Right ventricle myocardium superior (tissue), 1 donor: ENCODE data around the gene OLFML2B. TPM values are rescaled to one million over a fixed set of nuclear protein-coding genes. Genes with fewer than 3 reads are reported as not detected.
A peak's percentile ranks its signal among the peaks of the same experiment; 100 is the strongest.
"Not testable (repeated sequence)": the region's sequence is repeated elsewhere in the genome, so short reads cannot be mapped to it uniquely, and the experiment has no call there.

Experiments used
- ATAC-seq: fragments of 200-7000 bp; cut with Tn5 transposase; one replicate; pipeline ENCODE4 v1.9.1; 2020; ENCODE audit warnings: mild to moderate bottlenecking; ENCODE audit not compliant: poor library complexity
- DNase-seq: peaks from one replicate; pipeline ENCODE4 v3.0.0-alpha.2; 2020
- intact Hi-C: fragments of 100-400 bp; cut with DNase I; formaldehyde crosslinking; loops from one replicate; pipeline ENCODE4 v1.11.2; 2022
- total RNA-seq: library from RNA; stranded (reverse); fragmentation: NEBNext Ultra II Directional; extraction: Animal tissue kit (Norgen Biotek cat#: 25700); gene quantifications from one replicate; pipeline ENCODE4 v1.2.1, GENCODE V29; 2021
- donor health status: DM: no; HTN: yes; CAD: no; lungs with severe emphysema.

OLFML2B gene
- total RNA-seq, 1 donor from 2014 or later = 2.2 TPM

GRCh38 chr1:162040657-162041056, 17.0 kb upstream of the OLFML2B start:
- intact Hi-C loops = no loop called here
- DNase-seq (no peak), ATAC-seq (no peak)

GRCh38 chr1:162040001-162040400, 16.3 kb upstream of the OLFML2B start:
- intact Hi-C loops = no loop called here
- DNase-seq (no peak), ATAC-seq (no peak)

GRCh38 chr1:162038624-162039023, 15.0 kb upstream of the OLFML2B start:
- no peak for DNase-seq
- intact Hi-C loops = no loop called here
- ATAC-seq = no peak

GRCh38 chr1:162036163-162036562, 12.5 kb upstream of the OLFML2B start:
- DNase-seq = no peak
- no peak for ATAC-seq
- intact Hi-C loops = loop anchor here (2.0 kb wide), 1 partner anchor 243 kb away; no protein-coding TSS in a partner anchor

GRCh38 chr1:162035241-162035640, 11.6 kb upstream of the OLFML2B start:
- DNase-seq = no peak
- intact Hi-C loops = no loop called here
- ATAC-seq = no peak

- peak; percentile 89 for ATAC-seq
- intact Hi-C loops = no loop called here
- peak; percentile 70 for DNase-seq
These were observed 9.8 kb upstream of the OLFML2B start for GRCh38 chr1:162033428-162033827.

GRCh38 chr1:162030759-162031280, 7.2 kb upstream of the OLFML2B start:
- no peak for ATAC-seq
- intact Hi-C loops = no loop called here
- no peak for DNase-seq

GRCh38 chr1:162029157-162029556, 5.5 kb upstream of the OLFML2B start:
- ATAC-seq = no peak
- intact Hi-C loops = no loop called here
- no peak for DNase-seq

- ATAC-seq = no peak
- intact Hi-C loops = no loop called here
- no peak for DNase-seq
These were observed 5.1 kb upstream of the OLFML2B start for GRCh38 chr1:162028726-162029125.

- intact Hi-C loops = no loop called here
- ATAC-seq = no peak
- DNase-seq = no peak
These were observed 3.2 kb upstream of the OLFML2B start for GRCh38 chr1:162026881-162027280.

- ATAC-seq = no peak
- DNase-seq = no peak
- intact Hi-C loops = no loop called here
These were observed 1.9 kb upstream of the OLFML2B start for GRCh38 chr1:162025541-162025940.

GRCh38 chr1:162023181-162023546, 505 bp downstream of the OLFML2B start:
- DNase-seq = no peak
- no peak for ATAC-seq
- intact Hi-C loops = no loop called here

GRCh38 chr1:162022626-162023025, 1.0 kb downstream of the OLFML2B start:
- intact Hi-C loops = no loop called here
- no peak for ATAC-seq
- DNase-seq = no peak

- ATAC-seq = no peak
- intact Hi-C loops = no loop called here
These were observed 2.5 kb downstream of the OLFML2B start for GRCh38 chr1:162021124-162021523.

GRCh38 chr1:162020150-162020549, 3.5 kb downstream of the OLFML2B start:
- intact Hi-C loops = no loop called here
- ATAC-seq (no peak), DNase-seq (no peak)

More at GRCh38 chr1:162021124-162021523, 2.5 kb downstream of the OLFML2B start:
- no peak for DNase-seq

GRCh38 chr1:162019446-162019845, 4.2 kb downstream of the OLFML2B start:
- DNase-seq (no peak), ATAC-seq (peak; percentile 11)
- intact Hi-C loops = no loop called here

- ATAC-seq (peak; percentile 34), DNase-seq (no peak)
- intact Hi-C loops = no loop called here
These were observed 4.7 kb downstream of the OLFML2B start for GRCh38 chr1:162019006-162019405.

- intact Hi-C loops = no loop called here
- DNase-seq = peak; percentile 56
These were observed 5.3 kb downstream of the OLFML2B start for GRCh38 chr1:162018418-162018817.

GRCh38 chr1:162017791-162018190, 5.9 kb downstream of the OLFML2B start:
- intact Hi-C loops, DNase-seq, ATAC-seq: not testable (repeated sequence)

More at GRCh38 chr1:162018418-162018817, 5.3 kb downstream of the OLFML2B start:
- ATAC-seq = peak; percentile 73

GRCh38 chr1:162016631-162017030, 7.0 kb downstream of the OLFML2B start:
- intact Hi-C loops = no loop called here
- ATAC-seq (no peak), DNase-seq (no peak)

- ATAC-seq (no peak), DNase-seq (no peak)
- intact Hi-C loops = no loop called here
These were observed 8.5 kb downstream of the OLFML2B start for GRCh38 chr1:162015196-162015595.
